GM11168 (cell line): Measurements from ENCODE around the gene STOML3.

ENCODE experiments used
- in situ Hi-C: fragments of 300-500 bp; cut with MboI; formaldehyde crosslinking; loops from one replicate; pipeline ENCODE4 v1.12.0; 2022; ENCODE audit warnings: low sequenced_read_pairs; ENCODE audit not compliant: unreplicated experiment

STOML3 gene

DNA sequence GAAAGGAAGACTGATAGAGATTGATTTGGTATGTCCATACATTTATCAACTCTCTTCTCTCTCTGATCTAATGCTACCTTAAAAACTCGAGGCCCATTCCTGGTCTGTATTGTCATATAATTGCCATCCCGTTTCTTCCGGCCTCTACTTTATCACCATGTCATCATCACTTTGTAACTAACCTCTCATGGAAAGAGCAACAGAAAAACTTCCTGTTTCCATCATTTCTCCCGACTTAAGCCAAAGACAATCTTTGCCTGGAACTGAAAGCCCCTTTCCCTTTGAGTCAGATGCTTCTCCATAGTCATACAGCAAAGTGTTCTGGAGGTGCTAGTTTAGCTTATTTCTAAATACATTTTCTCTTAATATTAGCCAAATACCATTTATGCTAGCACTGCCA is 2.8 kb upstream of the STOML3 start:
- in situ Hi-C loops: no loop called here

DNA sequence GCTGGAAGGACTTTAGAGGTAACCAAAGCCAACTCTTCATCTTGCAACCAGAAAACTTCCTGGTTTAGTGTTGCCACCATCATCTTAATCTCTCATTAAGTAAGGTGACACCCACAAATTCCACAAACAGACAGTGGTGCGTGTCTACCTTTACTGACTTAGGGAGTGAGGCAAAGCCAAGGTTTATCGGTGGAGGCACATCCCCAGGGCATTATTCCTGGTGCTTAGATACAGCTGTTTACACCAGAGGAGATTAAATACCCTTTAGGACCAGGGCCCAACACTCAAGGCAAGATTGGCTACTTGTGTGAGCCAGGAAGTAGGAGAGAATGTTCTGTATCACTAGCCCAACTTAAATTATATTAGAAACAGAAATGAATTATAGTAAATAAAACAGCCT is 9.5 kb downstream of the STOML3 start:
- in situ Hi-C loops: no loop called here

DNA sequence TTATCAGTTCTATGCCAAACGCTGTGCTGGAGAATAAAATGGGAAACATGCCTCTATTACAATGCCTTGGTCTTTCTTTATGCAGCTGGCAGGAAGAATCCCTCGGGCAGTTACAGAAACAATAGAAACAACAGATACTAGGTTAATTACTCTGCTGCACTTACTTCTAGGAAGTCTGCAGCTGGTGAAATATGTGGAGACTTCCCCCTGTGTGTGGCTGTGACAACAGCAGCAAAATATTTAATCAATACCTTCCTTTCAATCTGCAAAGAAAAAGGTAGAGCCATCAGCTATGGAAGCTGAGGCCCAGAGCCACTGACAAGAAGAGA is 9.9 kb downstream of the STOML3 start:
- in situ Hi-C loops: no loop called here

GRCh38 chr13:38979891-38980749 is 10.5 kb downstream of the STOML3 start:
- in situ Hi-C loops: no loop called here

DNA sequence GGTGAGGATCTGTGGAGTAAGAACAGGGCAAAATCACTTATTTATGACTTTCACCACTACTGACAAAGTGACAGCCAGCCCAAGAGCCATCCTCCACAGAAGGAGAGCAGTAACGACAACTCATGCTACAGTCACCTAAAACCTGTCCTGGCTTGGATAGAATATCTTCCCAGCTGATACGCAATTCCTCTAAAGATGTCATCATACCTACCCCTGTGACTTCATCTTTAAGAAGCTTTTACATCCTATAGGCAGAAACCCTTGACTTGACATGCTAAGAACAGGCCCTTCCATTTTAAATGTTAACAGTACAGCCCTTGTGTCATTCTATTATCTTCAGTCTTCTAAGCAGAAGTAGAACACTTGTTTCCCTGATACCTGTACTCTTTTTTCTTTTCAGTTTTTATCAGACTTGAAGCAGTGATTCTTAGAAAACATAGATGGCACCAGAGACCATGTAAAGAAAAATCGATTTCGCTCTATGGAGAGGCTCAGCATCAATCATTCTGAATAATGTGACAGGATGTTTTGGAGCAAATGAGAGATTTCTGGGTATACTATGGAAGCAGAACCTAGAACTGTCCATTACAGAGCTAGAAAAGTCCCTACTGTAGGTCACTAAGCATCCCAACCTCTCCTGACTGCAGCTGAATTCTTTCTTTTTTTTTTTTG is 20.1 kb downstream of the STOML3 start:
- in situ Hi-C loops: no loop called here

- in situ Hi-C loops: no loop called here
Observed at GRCh38 chr13:38969187-38969586, 21.4 kb downstream of the STOML3 start.

DNA sequence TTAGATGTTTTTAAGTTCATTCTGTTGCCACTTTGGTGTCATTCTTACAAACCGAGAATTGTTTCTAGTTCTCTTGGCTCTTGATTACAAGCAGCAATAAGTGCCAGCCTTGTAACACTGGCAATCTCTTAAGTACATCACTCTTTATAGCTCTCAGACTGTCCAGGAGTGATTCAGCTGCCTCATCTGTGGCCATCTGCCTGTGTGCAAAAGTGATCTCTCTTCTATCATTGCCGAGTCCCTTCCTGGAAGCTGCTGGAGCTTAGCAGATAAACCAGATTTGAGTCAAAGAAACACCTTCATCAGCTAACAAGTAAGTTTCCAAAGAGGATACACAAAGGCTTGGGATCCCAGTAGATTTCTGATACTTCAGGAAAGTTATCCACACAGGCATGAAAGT is 23.2 kb downstream of the STOML3 start:
- in situ Hi-C loops: no loop called here

DNA sequence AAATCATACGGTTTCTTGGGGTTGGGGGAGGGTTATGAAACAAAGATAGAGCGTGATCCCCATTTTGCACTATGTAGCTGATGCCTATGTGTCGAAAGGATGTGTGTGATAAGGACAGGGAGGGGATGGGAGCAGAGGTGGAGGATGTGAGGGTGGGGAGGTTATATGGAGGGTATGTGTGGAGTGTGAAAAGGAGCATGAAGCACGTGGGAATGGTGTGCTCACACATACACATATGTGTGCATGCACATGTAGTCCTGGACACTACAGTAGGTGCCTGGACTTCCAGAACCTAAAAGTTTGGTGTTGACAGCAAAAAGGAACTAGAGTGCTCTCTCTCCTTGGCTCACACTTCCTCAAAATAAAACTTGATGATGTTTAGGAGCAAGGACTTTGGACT is 25.4 kb downstream of the STOML3 start:
- in situ Hi-C loops: no loop called here

GRCh38 chr13:38960175-38960574 is 30.5 kb downstream of the STOML3 start:
- in situ Hi-C loops: no loop called here

- in situ Hi-C loops: no loop called here
Observed at GRCh38 chr13:38957794-38958592, 32.6 kb downstream of the STOML3 start.

DNA sequence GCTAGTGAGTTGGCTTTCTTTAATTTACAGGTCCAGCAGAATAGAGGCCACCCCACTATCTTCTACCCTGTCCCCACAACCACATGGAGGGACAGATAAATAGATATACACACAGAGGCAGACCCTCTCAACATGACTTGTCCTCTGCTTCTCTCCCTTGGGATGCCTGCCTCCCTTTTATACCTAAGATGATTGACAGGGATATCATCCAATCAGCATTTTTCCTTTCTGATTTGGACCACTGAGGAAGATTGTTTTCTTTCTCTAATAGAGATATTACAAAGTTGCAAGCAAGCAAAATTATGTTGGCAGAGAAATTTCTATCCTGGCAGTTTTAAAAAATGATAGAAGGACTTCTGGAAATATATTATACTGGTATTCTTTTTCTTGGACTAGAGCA is 35.8 kb downstream of the STOML3 start:
- in situ Hi-C loops: no loop called here

DNA sequence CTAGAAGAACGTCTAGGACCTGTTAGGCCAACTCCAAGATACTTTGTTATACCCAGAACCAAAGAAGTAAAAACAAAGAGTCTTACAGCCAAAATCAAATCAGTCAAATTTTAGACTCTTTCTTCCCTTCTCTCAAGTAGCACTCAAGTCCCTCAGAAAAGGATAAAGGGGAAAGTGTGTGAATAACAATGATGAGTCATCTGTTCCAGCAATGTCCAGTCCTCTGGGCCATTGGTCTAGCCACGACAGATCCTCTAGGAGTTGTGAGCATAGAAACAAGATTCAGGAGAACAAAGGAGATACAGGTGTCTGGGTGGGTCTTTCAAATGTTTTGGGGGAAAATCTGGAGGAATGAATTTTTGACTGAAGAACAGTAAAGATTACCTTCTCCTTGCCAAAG is 36.3 kb downstream of the STOML3 start:
- in situ Hi-C loops: no loop called here

DNA sequence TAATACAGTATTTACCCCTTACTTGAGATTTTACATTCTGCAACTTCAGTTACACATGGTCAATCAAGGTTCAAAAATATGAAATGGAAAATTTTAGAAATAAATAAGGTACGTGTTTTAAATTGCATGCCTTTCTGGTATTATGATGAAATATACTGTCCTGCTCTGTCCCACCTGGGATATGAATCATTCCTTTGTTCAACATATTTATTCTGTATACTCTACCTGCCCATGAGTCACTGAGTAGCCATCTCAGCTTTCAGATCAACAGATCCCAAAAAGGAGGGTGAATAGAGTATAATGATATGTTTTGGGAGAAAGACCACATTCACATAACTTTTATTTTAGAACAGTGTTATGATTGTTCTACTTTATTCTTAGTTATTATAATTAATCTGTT is 37.8 kb downstream of the STOML3 start:
- in situ Hi-C loops: no loop called here

- in situ Hi-C loops: no loop called here
Observed at GRCh38 chr13:38951525-38952313, 38.9 kb downstream of the STOML3 start.

- in situ Hi-C loops: no loop called here
Observed at GRCh38 chr13:38950987-38951386, 39.6 kb downstream of the STOML3 start.

- in situ Hi-C loops: no loop called here
Observed at GRCh38 chr13:38947054-38947453, 43.6 kb downstream of the STOML3 start.

DNA sequence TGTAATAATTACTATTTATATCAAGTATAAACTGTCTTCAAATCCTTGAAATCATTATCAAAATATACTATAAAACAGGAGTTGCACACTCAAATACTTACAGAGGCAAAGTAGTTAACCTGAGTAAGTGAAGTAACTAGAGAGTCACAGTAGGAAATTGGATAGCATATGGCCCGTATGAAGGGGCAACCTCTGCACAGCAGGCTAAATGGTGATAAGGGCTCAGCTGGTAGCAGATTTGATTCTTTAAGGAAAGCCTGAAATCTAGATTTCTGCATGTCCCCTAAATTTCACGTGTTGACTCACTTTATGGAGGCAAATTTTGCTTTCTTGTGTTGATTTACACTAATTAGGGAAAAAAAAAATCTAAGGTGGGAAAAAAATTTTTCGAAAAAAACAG is 46.4 kb downstream of the STOML3 start:
- in situ Hi-C loops: no loop called here

DNA sequence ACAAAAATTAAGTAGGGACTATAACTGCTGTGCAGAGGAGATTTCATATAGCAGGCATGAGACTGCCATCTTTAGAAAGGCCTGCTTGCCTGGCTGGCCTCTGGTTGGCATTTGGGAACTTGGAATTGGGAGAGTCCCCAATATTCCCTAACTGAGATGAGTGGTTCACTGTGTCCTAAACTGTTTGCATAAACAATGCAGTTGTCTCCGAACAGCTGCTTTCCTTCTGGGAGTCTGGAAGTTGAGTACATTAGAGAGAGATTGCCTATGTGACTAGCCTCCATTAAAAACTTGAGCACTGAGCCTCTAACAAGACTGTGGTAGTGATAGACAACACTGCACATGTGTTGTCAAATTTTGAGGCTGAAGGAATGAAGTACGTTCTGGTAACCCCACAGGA is 47.4 kb downstream of the STOML3 start:
- in situ Hi-C loops: no loop called here

DNA sequence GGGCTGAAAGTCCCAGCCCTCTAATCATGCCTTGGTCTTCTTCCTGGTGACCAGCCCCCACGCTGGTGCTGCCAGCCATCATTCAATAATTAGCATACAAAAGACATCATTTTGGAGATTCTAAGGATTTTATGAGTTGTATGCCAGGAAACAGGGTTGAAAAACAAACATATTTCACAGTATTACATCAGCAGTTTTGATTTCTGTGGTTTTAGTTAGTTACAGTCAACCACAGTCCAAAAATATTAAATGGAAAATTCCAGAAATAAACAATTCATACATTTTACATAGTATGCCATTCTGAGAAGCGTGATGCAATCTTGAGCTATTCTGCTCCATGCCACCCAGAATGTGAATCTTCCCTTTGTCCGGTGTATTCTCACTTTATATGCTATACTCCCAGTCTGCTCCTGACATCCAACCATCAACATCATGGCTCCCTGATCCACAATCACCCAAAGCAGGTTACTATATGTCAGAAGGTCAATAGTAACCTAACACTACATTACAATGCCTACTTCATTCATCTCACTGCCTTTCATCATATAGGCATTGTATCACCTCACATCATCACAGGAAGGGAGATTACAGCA is 49.2 kb downstream of the STOML3 start:
- in situ Hi-C loops: no loop called here

DNA sequence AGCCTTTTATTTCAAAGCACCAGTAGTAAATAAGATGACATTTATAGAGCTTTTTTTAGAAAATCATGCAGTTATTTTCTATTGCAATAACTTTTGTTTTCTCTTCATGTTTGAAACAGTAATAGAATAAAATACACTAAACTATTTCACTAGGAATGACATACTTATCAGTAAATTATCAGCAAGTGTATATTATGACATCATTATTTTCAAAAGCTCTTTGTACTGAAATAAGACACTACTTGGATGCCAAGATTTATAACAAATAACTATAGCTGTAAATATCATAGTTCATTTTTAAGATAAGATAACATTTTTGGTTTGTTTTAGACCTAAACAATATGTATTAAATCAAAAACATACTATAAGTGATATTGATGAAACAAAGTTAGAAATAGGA is 56.8 kb downstream of the STOML3 start:
- in situ Hi-C loops: no loop called here
